PC-9 (cell line): ENCODE data around the gene HNRNPAB.

Experiments used
- EZH2 ChIP-seq: fragments of 200-600 bp; sonication (generic); IDR thresholded peaks from 2 replicates; pipeline ENCODE4 v1.8.0; 2017; ENCODE audit warnings: antibody characterized with exemption, low read depth
- TF ChIP-seq, protein P1 (sequence below): fragments of 200-600 bp; sonication (generic); conservative IDR thresholded peaks from 2 replicates; pipeline ENCODE4 v1.6.1; 2017; ENCODE audit warnings: mixed run types, antibody characterized with exemption, mild to moderate bottlenecking, moderate library complexity

GRCh38 chr5:178236126-178236525 lies 31.8 kb downstream of the HNRNPAB start:
- TF ChIP-seq, protein P1, sequence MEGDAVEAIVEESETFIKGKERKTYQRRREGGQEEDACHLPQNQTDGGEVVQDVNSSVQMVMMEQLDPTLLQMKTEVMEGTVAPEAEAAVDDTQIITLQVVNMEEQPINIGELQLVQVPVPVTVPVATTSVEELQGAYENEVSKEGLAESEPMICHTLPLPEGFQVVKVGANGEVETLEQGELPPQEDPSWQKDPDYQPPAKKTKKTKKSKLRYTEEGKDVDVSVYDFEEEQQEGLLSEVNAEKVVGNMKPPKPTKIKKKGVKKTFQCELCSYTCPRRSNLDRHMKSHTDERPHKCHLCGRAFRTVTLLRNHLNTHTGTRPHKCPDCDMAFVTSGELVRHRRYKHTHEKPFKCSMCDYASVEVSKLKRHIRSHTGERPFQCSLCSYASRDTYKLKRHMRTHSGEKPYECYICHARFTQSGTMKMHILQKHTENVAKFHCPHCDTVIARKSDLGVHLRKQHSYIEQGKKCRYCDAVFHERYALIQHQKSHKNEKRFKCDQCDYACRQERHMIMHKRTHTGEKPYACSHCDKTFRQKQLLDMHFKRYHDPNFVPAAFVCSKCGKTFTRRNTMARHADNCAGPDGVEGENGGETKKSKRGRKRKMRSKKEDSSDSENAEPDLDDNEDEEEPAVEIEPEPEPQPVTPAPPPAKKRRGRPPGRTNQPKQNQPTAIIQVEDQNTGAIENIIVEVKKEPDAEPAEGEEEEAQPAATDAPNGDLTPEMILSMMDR: no peak
- TF ChIP-seq EZH2: no peak
